ENCODE results near the gene GJB3.
"Not testable (repeated sequence)": the region's sequence is repeated elsewhere in the genome, so short reads cannot be mapped to it uniquely, and the experiment has no call there.

Gene GJB3

GRCh38 chr1:34761176-34761761 lies 19.7 kb upstream of the GJB3 start:
- H3K27me3 ChIP-seq (ENCODE audit: insufficient read depth, low read length), result no peaks in the 10 kb centered on the region
- no peak overlapping the region for H3K9ac ChIP-seq (ENCODE audit: low read depth, low read length)
- no peak overlapping the region for H3K4me3 ChIP-seq (ENCODE audit: low read length)
- H3K36me3 ChIP-seq (ENCODE audit: insufficient read depth, low read length), result no peaks in the 10 kb centered on the region
- peaks cover 5% of the 10 kb centered on the region for H3K4me1 ChIP-seq (ENCODE audit: insufficient read depth, low read length)
- 95% methylated on average over 33 of the region's 33 CpGs for WGBS
- no peaks in the 10 kb centered on the region for H3K9me3 ChIP-seq (ENCODE audit: insufficient read depth, low read depth, low read length)
- H3K27ac ChIP-seq (ENCODE audit: low read depth, low read length), result no peak overlapping the region

- Histone ChIP-seq H3K27ac (ENCODE audit: low read depth, low read length) (no peak overlapping the region), H3K27me3 (ENCODE audit: insufficient read depth, low read length) (no peaks in the 10 kb centered on the region), H3K4me3 (ENCODE audit: low read length) (no peak overlapping the region), H3K9me3 (ENCODE audit: insufficient read depth, low read depth, low read length) (no peaks in the 10 kb centered on the region), H3K36me3 (ENCODE audit: insufficient read depth, low read length) (no peaks in the 10 kb centered on the region), H3K9ac (ENCODE audit: low read depth, low read length) (no peak overlapping the region), H3K4me1 (ENCODE audit: insufficient read depth, low read length) (peaks cover 5% of the 10 kb centered on the region)
- WGBS, result 96% methylated on average over 13 of the region's 13 CpGs
Observed at GRCh38 chr1:34761776-34762307, 19.2 kb upstream of the GJB3 start.

GRCh38 chr1:34762474-34763141 lies 18.4 kb upstream of the GJB3 start:
- no peaks in the 10 kb centered on the region for H3K36me3 ChIP-seq (ENCODE audit: insufficient read depth, low read length)
- no peak overlapping the region for H3K4me3 ChIP-seq (ENCODE audit: low read length)
- H3K27ac ChIP-seq (ENCODE audit: low read depth, low read length), result no peak overlapping the region
- WGBS, result 76% methylated on average over 7 of the region's 7 CpGs
- H3K9me3 ChIP-seq (ENCODE audit: insufficient read depth, low read depth, low read length), result no peaks in the 10 kb centered on the region
- no peak overlapping the region for H3K9ac ChIP-seq (ENCODE audit: low read depth, low read length)
- H3K4me1 ChIP-seq (ENCODE audit: insufficient read depth, low read length), result peaks cover 5% of the 10 kb centered on the region
- no peaks in the 10 kb centered on the region for H3K27me3 ChIP-seq (ENCODE audit: insufficient read depth, low read length)

GRCh38 chr1:34763142-34763781 lies 17.8 kb upstream of the GJB3 start:
- Histone ChIP-seq H3K36me3 (ENCODE audit: insufficient read depth, low read length) (no peaks in the 10 kb centered on the region), H3K27ac (ENCODE audit: low read depth, low read length) (no peak overlapping the region), H3K9ac (ENCODE audit: low read depth, low read length) (no peak overlapping the region), H3K4me1 (ENCODE audit: insufficient read depth, low read length) (peaks cover 5% of the 10 kb centered on the region), H3K4me3 (ENCODE audit: low read length) (no peak overlapping the region), H3K9me3 (ENCODE audit: insufficient read depth, low read depth, low read length) (no peaks in the 10 kb centered on the region), H3K27me3 (ENCODE audit: insufficient read depth, low read length) (no peaks in the 10 kb centered on the region)
- WGBS, result 29% methylated on average over 7 of the region's 8 CpGs

- no peaks in the 10 kb centered on the region for H3K27me3 ChIP-seq (ENCODE audit: insufficient read depth, low read length)
- peaks cover 6% of the 10 kb centered on the region; the same call in 1 of the 2 replicates for H3K4me1 ChIP-seq (ENCODE audit: insufficient read depth, low read length)
- no peaks in the 10 kb centered on the region for H3K36me3 ChIP-seq (ENCODE audit: insufficient read depth, low read length)
- WGBS, result 92% methylated on average over 2 of the region's 3 CpGs
- no peaks in the 10 kb centered on the region for H3K9me3 ChIP-seq (ENCODE audit: insufficient read depth, low read depth, low read length)
- H3K27ac ChIP-seq (ENCODE audit: low read depth, low read length), result no peak overlapping the region
- no peak overlapping the region for H3K4me3 ChIP-seq (ENCODE audit: low read length)
- no peak overlapping the region for H3K9ac ChIP-seq (ENCODE audit: low read depth, low read length)
Observed at GRCh38 chr1:34768856-34769255, 12.2 kb upstream of the GJB3 start.

GRCh38 chr1:34770891-34771504 lies 10.0 kb upstream of the GJB3 start:
- H3K27me3 ChIP-seq (ENCODE audit: insufficient read depth, low read length), result no peaks in the 10 kb centered on the region
- H3K9ac ChIP-seq (ENCODE audit: low read depth, low read length), result no peak overlapping the region
- WGBS, result 87% methylated on average over 5 of the region's 5 CpGs
- H3K36me3 ChIP-seq (ENCODE audit: insufficient read depth, low read length), result no peaks in the 10 kb centered on the region
- H3K4me3 ChIP-seq (ENCODE audit: low read length), result no peak overlapping the region
- H3K4me1 ChIP-seq (ENCODE audit: insufficient read depth, low read length), result peaks cover 6% of the 10 kb centered on the region; the same call in 1 of the 2 replicates
- no peaks in the 10 kb centered on the region for H3K9me3 ChIP-seq (ENCODE audit: insufficient read depth, low read depth, low read length)
- H3K27ac ChIP-seq (ENCODE audit: low read depth, low read length), result no peak overlapping the region

GRCh38 chr1:34771573-34772371 lies 9.2 kb upstream of the GJB3 start:
- no peaks in the 10 kb centered on the region for H3K9me3 ChIP-seq (ENCODE audit: insufficient read depth, low read depth, low read length)
- no peaks in the 10 kb centered on the region for H3K27me3 ChIP-seq (ENCODE audit: insufficient read depth, low read length)
- peaks cover 6% of the 10 kb centered on the region; the same call in 1 of the 2 replicates for H3K4me1 ChIP-seq (ENCODE audit: insufficient read depth, low read length)
- WGBS, result 93% methylated on average over 16 of the region's 16 CpGs
- H3K36me3 ChIP-seq (ENCODE audit: insufficient read depth, low read length), result no peaks in the 10 kb centered on the region
- H3K9ac ChIP-seq (ENCODE audit: low read depth, low read length), result no peak overlapping the region
- no peak overlapping the region for H3K4me3 ChIP-seq (ENCODE audit: low read length)
- H3K27ac ChIP-seq (ENCODE audit: low read depth, low read length), result no peak overlapping the region

- not testable (repeated sequence) for H3K9ac ChIP-seq (ENCODE audit: low read depth, low read length)
Observed at GRCh38 chr1:34773114-34773513, 7.9 kb upstream of the GJB3 start.

GRCh38 chr1:34774957-34775356 lies 6.1 kb upstream of the GJB3 start:
- peaks cover 6% of the 10 kb centered on the region; the same call in 1 of the 2 replicates for H3K4me1 ChIP-seq (ENCODE audit: insufficient read depth, low read length)
- peaks cover 6% of the 10 kb centered on the region; the same call in 1 of the 2 replicates for H3K27me3 ChIP-seq (ENCODE audit: insufficient read depth, low read length)
- H3K4me3 ChIP-seq (ENCODE audit: low read length), result no peak overlapping the region
- no peak overlapping the region for H3K27ac ChIP-seq (ENCODE audit: low read depth, low read length)
- no peak overlapping the region for H3K9ac ChIP-seq (ENCODE audit: low read depth, low read length)
- H3K9me3 ChIP-seq (ENCODE audit: insufficient read depth, low read depth, low read length), result no peaks in the 10 kb centered on the region
- H3K36me3 ChIP-seq (ENCODE audit: insufficient read depth, low read length), result no peaks in the 10 kb centered on the region
- WGBS, result 79% methylated on average over 8 of the region's 8 CpGs

More at GRCh38 chr1:34773114-34773513, 7.9 kb upstream of the GJB3 start:
- not testable (repeated sequence) for H3K9me3 ChIP-seq (ENCODE audit: insufficient read depth, low read depth, low read length); H3K27me3 ChIP-seq (ENCODE audit: insufficient read depth, low read length); H3K4me1 ChIP-seq (ENCODE audit: insufficient read depth, low read length); H3K27ac ChIP-seq (ENCODE audit: low read depth, low read length); H3K36me3 ChIP-seq (ENCODE audit: insufficient read depth, low read length); H3K4me3 ChIP-seq (ENCODE audit: low read length)
- WGBS, result 98% methylated on average over 4 of the region's 4 CpGs

- 80% methylated on average over 3 of the region's 3 CpGs for WGBS
- Histone ChIP-seq H3K36me3 (ENCODE audit: insufficient read depth, low read length) (no peaks in the 10 kb centered on the region), H3K4me3 (ENCODE audit: low read length) (no peak overlapping the region), H3K27ac (ENCODE audit: low read depth, low read length) (no peak overlapping the region), H3K9me3 (ENCODE audit: insufficient read depth, low read depth, low read length) (no peaks in the 10 kb centered on the region), H3K9ac (ENCODE audit: low read depth, low read length) (no peak overlapping the region), H3K27me3 (ENCODE audit: insufficient read depth, low read length) (peaks cover 26% of the 10 kb centered on the region), H3K4me1 (ENCODE audit: insufficient read depth, low read length) (no peaks in the 10 kb centered on the region)
Observed at GRCh38 chr1:34776911-34777310, 4.1 kb upstream of the GJB3 start.

All from HUES64 (cell line).